ENCODE results near the gene DMRTB1. TPM values are rescaled to one million over a fixed set of nuclear protein-coding genes. Genes with fewer than 3 reads are reported as not detected.

The DMRTB1 gene
- not detected for polyA plus RNA-seq (2012; ENCODE audit: missing spikeins)

DNA sequence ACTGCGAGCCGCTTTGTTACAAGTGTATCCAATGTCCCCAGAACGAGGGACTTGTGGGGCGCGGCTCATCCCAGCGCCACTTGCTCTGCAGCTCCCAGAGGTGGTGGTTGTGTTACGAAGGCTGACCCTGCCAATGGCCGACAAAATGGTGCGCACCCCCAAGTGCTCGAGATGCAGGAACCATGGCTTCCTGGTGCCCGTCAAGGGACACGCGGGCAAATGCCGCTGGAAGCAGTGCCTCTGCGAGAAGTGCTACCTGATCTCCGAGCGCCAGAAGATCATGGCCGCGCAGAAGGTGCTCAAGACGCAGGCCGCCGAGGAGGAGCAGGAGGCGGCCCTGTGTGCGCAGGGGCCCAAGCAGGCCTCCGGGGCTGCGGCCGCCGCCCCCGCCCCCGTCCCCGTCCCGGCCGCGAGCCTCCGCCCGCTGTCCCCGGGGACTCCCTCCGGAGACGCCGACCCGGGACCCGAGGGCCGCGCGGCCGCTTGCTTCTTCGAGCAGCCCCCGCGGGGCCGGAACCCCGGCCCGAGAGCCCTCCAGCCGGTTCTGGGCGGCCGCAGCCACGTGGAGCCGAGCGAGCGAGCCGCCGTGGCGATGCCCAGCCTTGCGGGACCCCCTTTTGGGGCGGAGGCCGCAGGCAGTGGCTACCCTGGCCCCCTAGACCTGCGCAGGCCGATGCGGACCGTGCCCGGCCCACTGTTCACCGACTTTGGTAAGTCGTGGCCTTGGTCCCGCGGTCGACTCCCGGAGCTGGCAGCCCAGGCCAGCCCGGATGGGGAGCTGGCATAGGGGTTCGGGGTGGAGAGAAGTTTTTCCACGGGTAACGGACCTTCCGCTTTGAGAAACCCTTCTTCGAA lies at the start of gene DMRTB1:
Gene DMRTB1 (plus strand): TSS at position 79 of the 855 bp plus-strand sequence. CDS start 55 bp downstream, at position 134.
- FAIRE-seq (no peak), DNase-seq (ENCODE audit: insufficient read length) (no peak)
- TF ChIP-seq TAF1 (IDR thresholded peaks at IDR 0.05; ENCODE audit: borderline replicate concordance, low read depth, low read length) = no peak
- TF ChIP-seq POLR2A (IDR thresholded peaks at IDR 0.05; ENCODE audit: low read depth, low read length) = no peak
- TF ChIP-seq POLR2AphosphoS5 (IDR thresholded peaks at IDR 0.05; ENCODE audit: low read depth, low read length) = no peak

DNA sequence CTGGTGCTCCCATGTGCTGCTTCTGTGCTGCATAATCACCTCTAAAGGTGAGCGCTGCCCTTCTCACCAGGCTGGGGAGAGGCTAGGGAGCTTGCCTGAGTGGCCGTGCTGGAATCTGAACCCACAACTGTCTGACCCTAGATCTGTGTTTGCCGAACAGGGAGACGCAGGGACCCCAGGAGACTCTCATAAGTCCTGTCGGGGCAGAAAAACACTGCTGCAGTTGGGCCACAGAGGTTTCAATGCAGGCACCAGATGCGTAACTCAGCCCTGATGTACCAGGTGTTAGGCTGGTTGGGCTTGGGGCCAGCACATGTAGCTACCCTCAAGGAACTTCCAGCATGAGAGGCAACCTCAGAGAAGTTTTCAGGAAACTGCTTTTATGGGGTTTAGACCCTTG lies 49.5 kb upstream of the DMRTB1 start:
- TF ChIP-seq TAF1 (IDR thresholded peaks at IDR 0.05; ENCODE audit: borderline replicate concordance, low read depth, low read length) = no peak
- DNase-seq (ENCODE audit: insufficient read length) (no peak), FAIRE-seq (no peak)

DNA sequence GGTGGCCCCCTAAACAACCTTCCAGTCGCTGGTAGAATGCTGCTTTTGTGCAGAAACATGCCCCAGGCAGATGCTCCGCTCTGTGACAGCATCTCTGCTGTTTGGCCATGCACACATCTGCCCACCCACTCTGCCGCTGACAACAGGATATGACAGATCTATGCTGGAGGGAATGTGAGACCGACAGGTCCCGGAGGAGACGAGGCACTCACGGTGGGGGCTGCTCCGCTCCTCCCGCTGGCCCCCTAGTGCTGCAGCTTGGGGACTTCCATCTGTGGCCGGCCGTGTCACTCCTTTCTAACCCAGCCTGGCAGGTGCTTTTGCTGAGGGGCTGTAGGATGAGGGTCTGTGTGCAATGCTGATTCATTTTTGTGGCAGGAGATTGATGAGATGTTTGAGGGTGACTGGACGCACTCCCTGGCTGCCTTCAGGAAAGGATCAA lies 49.1 kb upstream of the DMRTB1 start:
- peak; percentile 94 for FAIRE-seq
- TF ChIP-seq POLR2AphosphoS5 (IDR thresholded peaks at IDR 0.05; ENCODE audit: low read depth, low read length) = no peak
- TF ChIP-seq TAF1 (IDR thresholded peaks at IDR 0.05; ENCODE audit: borderline replicate concordance, low read depth, low read length) = no peak
- no peak; the same call in 1 of the 2 replicates for TF ChIP-seq POLR2A (IDR thresholded peaks at IDR 0.05; ENCODE audit: low read depth, low read length)

DNA sequence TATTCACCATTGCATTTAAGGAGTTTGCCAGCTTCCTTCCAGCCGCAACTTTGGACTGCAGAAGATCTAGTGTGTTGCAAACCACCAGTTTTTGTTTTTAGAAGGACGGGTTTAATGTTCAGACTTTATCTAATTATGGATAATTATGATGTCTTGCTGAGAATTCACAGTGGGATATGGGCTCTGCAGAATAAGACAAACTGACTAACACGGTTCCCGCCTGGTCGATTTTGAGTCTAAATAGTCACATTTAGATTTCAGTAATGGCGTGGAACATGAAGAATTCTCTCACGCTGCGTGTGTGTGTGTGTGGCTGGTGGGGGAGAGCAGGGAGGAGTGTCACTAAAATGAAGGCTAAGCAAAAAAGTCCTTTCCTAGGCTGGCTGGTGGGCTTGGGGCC lies 48.5 kb upstream of the DMRTB1 start:
- DNase-seq (ENCODE audit: insufficient read length) = no peak
- TF ChIP-seq TAF1 (IDR thresholded peaks at IDR 0.05; ENCODE audit: borderline replicate concordance, low read depth, low read length) (no peak), POLR2AphosphoS5 (IDR thresholded peaks at IDR 0.05; ENCODE audit: low read depth, low read length) (no peak), POLR2A (IDR thresholded peaks at IDR 0.05; ENCODE audit: low read depth, low read length) (no peak)
- FAIRE-seq = no peak

More for the DNA sequence above, 49.1 kb upstream of the DMRTB1 start:
- no peak for DNase-seq (ENCODE audit: insufficient read length)

DNA sequence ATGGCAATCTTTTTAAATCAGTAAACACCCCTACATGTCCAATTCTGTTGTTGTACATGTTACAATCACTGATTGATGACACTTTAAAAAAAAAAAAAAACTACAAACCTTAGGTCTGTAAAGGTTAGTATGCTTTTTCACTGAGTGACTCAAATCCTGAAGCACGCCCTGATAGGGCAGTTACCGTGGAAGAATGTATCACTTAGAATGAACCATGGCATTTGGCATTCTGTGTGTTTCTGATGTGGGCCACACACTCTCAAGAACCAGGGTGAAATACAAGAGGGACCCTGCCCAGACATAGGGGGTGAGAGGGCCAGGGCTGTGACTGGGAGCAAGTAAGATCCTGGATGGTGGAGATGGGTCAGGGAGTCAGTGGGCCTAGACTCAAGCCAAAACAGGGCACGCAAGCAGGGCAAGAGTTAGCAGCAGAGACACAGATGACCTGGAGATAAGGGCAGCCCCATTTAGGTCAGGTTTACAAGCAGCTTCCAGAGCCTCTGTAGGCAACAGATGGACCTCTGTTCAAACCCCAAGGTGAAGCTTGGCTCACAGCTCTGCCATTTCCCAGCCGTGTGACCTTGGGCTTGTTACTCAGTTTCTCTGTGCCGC lies 47.6 kb upstream of the DMRTB1 start:
- DNase-seq (ENCODE audit: insufficient read length) = no peak
- TF ChIP-seq POLR2A (IDR thresholded peaks at IDR 0.05; ENCODE audit: low read depth, low read length) (no peak), TAF1 (IDR thresholded peaks at IDR 0.05; ENCODE audit: borderline replicate concordance, low read depth, low read length) (no peak), POLR2AphosphoS5 (IDR thresholded peaks at IDR 0.05; ENCODE audit: low read depth, low read length) (no peak)
- no peak for FAIRE-seq

DNA sequence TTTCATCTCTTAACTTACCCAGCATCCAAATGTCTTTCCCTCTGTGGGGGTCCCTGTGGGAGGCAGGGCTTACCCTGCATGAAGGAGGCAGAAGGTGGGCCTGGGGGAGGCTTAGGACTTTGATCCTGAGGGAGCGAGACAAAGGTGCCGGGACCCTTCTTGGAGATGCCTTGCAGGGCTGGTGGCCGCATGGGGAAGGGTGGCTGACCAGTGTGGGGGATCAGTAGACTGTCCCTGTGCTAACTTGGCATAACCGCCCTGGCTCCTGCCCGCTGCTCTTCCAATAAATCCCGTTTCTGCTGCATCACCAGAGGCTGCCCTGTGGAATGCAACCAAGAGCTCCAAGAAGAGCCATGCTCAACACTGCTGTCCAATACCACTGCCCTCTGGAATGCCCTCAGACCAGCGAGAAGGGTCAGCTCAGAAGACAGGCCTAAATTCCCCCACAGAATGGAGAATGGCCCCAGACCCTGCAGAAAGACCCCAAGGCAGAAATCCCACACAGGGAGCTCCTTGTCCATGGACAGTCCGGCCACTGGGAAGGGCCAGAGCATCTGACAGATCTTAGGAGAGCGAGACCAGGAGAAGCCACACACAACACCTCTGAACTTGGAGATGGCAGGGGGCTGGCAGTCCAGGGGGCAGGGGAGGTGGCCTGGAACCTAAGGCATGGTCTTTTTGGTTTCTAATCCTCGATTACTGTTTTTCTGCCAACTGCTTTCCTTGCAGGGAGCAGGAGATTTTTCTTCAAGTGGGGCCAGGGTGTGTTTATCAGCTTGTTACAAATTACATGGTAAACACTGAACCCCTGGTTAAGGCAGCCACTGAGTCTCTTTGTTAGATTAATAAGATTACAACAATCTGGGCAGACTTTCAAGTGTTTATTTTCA lies 46.7 kb upstream of the DMRTB1 start:
- FAIRE-seq (peak; percentile 50), DNase-seq (ENCODE audit: insufficient read length) (no peak)
- TF ChIP-seq POLR2A (IDR thresholded peaks at IDR 0.05; ENCODE audit: low read depth, low read length) (no peak), POLR2AphosphoS5 (IDR thresholded peaks at IDR 0.05; ENCODE audit: low read depth, low read length) (no peak), TAF1 (IDR thresholded peaks at IDR 0.05; ENCODE audit: borderline replicate concordance, low read depth, low read length) (no peak)

DNA sequence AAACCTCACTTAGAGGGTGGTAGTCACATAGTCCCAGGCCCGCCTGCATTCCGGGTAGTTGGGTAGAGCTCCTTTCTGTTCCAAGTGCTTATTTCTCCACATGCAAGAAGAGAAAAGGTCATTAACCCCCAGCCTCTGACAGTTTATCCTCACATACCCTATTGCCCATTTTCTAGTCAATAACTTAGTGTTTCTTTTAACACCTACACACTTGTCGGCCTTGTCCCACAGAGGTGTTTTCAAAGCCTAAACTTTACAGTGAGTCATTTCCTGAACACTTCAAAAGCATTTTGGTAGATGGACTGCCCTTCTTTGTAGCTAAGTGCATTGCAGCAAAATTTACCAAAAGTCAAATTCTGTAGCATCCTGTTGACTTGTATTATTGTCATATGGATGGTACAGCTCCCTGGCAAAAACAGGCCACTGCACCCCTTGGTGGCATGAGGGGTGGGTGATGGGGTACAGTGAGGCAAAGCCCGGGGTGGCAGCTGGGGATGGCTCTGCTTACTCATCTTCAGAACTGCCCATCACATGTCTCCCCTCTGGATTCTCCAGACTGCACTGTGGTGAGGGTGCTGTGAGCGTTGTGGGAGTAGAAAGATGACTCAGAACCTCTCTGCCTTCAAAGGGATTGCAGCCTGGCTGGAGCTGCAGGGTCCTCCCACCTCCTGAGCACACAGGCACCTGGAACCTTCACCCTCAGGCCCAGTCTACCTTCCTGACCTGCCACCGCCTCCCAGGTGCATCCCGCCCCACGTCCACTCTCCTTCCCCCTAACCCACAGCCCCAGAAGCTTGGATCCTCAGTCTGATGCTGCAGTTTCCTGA lies 45.8 kb upstream of the DMRTB1 start:
- DNase-seq (ENCODE audit: insufficient read length) = no peak
- TF ChIP-seq POLR2AphosphoS5 (IDR thresholded peaks at IDR 0.05; ENCODE audit: low read depth, low read length) = no peak
- TF ChIP-seq TAF1 (IDR thresholded peaks at IDR 0.05; ENCODE audit: borderline replicate concordance, low read depth, low read length) = no peak
- no peak for TF ChIP-seq POLR2A (IDR thresholded peaks at IDR 0.05; ENCODE audit: low read depth, low read length)
- FAIRE-seq = peak; percentile 90

DNA sequence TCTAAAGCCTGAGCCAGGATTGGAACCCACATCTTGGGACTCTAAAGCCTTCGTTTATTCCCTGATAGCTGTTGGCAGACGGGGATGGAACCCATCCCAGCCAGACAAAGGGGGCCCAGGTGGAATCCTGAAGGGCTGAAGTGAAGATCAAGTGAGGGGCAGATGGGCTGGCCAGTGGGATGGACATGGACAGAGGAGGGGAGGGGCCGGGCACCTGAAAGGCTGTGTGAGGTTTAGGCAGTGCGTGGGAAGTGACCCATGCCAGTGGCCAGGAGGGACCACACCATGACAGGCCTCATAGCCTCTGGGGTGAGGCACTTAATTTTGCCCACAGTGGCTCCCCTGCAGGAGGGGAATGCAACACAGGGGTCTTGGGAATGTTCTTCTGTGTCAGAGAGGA lies 44.6 kb upstream of the DMRTB1 start:
- TF ChIP-seq POLR2AphosphoS5 (IDR thresholded peaks at IDR 0.05; ENCODE audit: low read depth, low read length) (no peak), TAF1 (IDR thresholded peaks at IDR 0.05; ENCODE audit: borderline replicate concordance, low read depth, low read length) (no peak), POLR2A (IDR thresholded peaks at IDR 0.05; ENCODE audit: low read depth, low read length) (no peak)
- no peak for FAIRE-seq
- no peak for DNase-seq (ENCODE audit: insufficient read length)

DNA sequence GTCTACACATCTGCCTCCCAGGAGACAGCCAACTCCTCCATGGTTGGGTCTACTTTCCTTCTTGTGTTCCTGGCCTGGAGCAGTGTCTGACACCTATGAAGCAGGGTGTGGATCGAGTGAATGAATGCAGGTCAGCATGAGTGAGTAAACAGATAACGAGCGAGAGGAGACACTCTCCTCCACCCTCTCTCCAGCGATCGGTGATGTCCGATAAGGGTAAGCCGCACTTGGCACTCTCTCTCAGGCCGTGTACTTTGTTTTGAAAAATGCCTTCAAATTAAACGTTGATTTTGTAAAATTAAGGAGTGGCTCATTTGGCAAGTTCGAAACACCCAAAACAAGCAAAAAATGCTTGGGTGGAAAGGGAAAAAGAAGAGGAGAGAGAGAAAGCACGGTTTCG lies 43.8 kb upstream of the DMRTB1 start:
- DNase-seq (ENCODE audit: insufficient read length) = no peak
- FAIRE-seq = no peak
- TF ChIP-seq TAF1 (IDR thresholded peaks at IDR 0.05; ENCODE audit: borderline replicate concordance, low read depth, low read length) = no peak
- no peak for TF ChIP-seq POLR2A (IDR thresholded peaks at IDR 0.05; ENCODE audit: low read depth, low read length)
- no peak for TF ChIP-seq POLR2AphosphoS5 (IDR thresholded peaks at IDR 0.05; ENCODE audit: low read depth, low read length)

DNA sequence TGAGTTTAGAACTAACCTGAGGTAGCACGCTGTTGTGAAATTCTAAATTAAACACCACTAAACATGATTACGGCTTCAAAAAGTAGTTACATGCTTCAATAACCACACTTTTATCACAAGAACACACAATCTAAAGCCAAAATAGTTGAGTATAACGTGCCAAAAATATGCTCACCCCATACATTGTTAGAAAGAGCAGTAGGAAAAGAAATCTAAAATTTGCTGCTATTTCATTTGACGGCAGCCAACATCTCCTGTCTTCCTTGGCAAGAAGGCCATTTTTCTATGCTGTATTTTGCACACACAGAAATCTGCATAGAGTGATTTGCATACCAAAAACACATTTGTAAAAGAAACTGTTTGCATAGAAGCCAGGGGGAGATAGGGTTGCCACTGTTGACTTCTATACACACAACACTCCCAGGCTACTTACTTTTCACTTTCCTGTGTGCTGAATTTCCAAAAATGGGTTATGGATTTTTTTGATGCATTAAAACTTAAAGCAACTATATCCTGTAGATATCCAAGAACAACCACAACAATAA lies 42.9 kb upstream of the DMRTB1 start:
- DNase-seq (ENCODE audit: insufficient read length) (no peak), FAIRE-seq (no peak)
- TF ChIP-seq TAF1 (IDR thresholded peaks at IDR 0.05; ENCODE audit: borderline replicate concordance, low read depth, low read length) (no peak), POLR2AphosphoS5 (IDR thresholded peaks at IDR 0.05; ENCODE audit: low read depth, low read length) (no peak), POLR2A (IDR thresholded peaks at IDR 0.05; ENCODE audit: low read depth, low read length) (no peak)

Measured in GM12892 (cell line).